ENCODE measurements around the gene MSANTD4.
"Not testable (repeated sequence)": the region's sequence is repeated elsewhere in the genome, so short reads cannot be mapped to it uniquely, and the experiment has no call there.

MSANTD4 gene

GRCh38 chr11:106012744-106013143 is 9.3 kb downstream of the MSANTD4 start:
- DNase-seq, result no peak

- no peak for DNase-seq
Observed at GRCh38 chr11:106011481-106011880, 10.6 kb downstream of the MSANTD4 start.

GRCh38 chr11:106003094-106003493 is 18.9 kb downstream of the MSANTD4 start:
- DNase-seq, result not testable (repeated sequence)

- DNase-seq, result no peak
Observed at GRCh38 chr11:106001304-106002012, 20.6 kb downstream of the MSANTD4 start.

- no peak for DNase-seq
Observed at GRCh38 chr11:105991888-105992287, 30.2 kb downstream of the MSANTD4 start.

- DNase-seq, result no peak
Observed at GRCh38 chr11:105989124-105989523, 32.9 kb downstream of the MSANTD4 start.

GRCh38 chr11:105988197-105988596 is 33.8 kb downstream of the MSANTD4 start:
- no peak for DNase-seq

GRCh38 chr11:105986554-105986953 is 35.5 kb downstream of the MSANTD4 start:
- DNase-seq, result no peak

GRCh38 chr11:105979997-105980703 is 41.9 kb downstream of the MSANTD4 start:
- DNase-seq, result no peak

GRCh38 chr11:105975128-105975527 is 46.9 kb downstream of the MSANTD4 start:
- no peak for DNase-seq

- no peak for DNase-seq
Observed at GRCh38 chr11:105969756-105970155, 52.3 kb downstream of the MSANTD4 start.

- no peak for DNase-seq
Observed at GRCh38 chr11:105968021-105968697, 53.9 kb downstream of the MSANTD4 start.

- no peak for DNase-seq
Observed at GRCh38 chr11:105960252-105961245, 61.5 kb downstream of the MSANTD4 start.

All from left hindlimb (tissue), 1 donor.